HG02798 (cell line): ENCODE results near the gene WFDC5.

Experiments used
- ATAC-seq: cut with Tn5 transposase; IDR thresholded peaks from one replicate; pipeline ENCODE4 v1.9.1; 2021; ENCODE audit warnings: mild to moderate bottlenecking; ENCODE audit not compliant: unreplicated experiment, poor library complexity

Gene WFDC5

GRCh38 chr20:45117581-45117980 lies 2.6 kb upstream of the WFDC5 start:
- no peak for ATAC-seq

GRCh38 chr20:45115829-45116228 lies 855 bp upstream of the WFDC5 start:
- no peak for ATAC-seq

DNA sequence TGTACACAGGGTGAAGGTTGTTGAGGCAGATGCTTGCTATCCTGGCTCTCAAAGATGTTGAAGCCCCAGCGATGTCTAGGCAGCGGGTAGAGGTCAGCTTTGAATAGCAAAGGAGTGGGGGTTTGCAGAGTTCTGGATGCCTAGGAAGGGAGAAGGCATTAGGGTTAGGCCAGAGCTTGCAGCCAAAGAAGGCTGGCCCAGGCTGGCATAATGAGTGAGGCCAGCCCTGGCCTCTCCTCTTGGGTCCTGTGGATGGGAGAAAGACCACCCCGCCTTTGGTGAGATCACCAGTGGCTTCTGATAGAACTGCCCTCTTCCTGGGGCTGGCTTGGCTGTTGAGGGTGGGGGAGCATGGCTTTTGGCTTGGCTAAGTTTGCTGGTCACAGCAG lies 406 bp upstream of the WFDC5 start:
- no peak for ATAC-seq

DNA sequence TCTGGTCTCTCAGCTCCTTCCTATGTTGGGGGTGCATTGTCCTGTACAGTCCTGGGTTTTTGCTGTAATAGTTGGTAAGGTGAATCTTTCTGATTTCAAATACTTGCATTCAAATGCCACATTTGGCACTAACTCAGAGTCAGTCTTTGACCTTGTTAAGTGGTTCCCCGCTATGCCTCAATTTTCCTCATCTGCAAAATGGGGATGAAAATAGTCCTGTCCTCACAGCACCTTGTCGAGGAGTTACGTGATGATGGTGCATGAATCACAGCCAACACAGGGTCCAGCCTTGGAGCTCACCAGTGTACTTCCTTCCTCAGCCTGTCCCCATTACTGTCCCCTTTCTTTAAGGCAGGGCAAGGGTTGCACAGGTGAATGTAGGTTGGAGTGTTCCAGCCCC lies 1.1 kb downstream of the WFDC5 start:
- ATAC-seq: no peak

DNA sequence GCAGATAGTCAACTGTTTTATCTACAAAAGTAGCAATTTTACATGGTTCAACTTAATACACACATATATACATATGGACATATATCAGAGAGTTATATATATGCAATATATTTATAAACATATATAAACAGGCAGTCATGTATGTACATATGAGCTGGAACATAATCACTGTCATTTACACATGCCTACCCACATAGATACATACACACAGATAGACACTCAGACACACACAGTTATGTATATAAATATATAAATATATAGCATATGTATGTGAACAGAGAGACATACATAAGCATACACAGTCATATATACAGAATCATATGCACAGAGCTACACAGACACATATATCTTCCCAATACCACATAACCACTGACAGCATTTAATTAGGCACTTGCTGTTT lies 2.2 kb downstream of the WFDC5 start:
- no peak for ATAC-seq

GRCh38 chr20:45111799-45112471 lies 3.0 kb downstream of the WFDC5 start:
- ATAC-seq: no peak

DNA sequence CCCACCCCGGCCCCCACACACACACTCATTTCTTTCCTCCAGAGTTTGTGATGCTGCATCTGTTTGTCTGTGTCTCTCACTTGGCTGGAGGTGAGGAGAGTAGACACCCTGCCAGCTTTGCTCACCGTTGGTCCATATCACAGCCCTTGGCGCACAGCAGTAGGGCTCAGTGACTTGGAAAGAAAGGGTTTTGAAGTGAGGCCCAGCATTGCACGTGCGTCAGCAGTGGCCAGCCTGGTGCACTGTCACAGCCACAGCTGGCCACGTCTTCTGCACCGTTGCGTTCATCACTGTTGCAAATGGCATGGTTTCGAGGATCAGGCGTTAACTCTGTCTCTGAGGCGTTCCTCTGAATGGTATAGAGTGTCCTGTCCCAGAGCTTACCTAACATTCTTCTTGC lies 3.7 kb downstream of the WFDC5 start:
- ATAC-seq: no peak

DNA sequence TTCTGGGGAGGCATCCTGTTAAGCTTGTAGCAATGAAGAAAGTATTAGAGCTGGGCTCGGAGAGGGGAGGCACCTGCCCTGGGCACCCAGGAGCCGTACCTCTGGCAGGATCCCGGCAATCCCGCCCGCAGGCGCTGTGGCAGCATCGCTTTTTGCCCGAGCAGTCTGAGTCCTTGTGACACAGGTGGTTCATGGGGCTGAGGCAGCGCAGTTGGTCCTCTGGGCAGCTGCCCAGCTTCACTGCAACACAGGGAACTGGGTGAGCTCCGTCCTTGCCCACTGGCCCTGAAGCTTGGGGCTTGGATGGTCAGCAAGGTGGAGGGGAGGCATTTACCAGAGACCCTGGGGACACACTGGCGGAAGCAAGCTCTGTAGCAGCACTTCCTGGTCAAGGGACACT lies 4.7 kb downstream of the WFDC5 start:
- no peak for ATAC-seq

DNA sequence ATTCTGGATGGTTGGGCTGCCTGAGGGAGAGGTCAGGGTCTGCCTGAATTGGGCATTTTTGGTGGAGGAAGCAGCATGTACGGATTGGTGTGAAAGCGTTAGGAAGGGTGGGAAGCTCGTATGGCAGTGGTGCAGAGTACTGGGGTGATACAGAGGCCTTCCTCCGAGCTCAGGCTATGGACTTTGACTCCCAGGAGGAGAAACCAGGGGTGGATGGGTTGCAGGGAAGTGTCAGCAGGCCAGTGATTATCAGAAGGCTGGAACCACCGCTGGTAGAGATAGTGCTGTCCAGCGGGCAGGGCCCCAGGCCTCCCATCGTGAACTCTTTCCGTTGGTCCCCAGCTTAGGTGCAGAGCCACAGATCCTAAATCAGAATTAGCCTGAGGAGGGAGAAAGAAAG lies 5.3 kb downstream of the WFDC5 start:
- no peak for ATAC-seq

DNA sequence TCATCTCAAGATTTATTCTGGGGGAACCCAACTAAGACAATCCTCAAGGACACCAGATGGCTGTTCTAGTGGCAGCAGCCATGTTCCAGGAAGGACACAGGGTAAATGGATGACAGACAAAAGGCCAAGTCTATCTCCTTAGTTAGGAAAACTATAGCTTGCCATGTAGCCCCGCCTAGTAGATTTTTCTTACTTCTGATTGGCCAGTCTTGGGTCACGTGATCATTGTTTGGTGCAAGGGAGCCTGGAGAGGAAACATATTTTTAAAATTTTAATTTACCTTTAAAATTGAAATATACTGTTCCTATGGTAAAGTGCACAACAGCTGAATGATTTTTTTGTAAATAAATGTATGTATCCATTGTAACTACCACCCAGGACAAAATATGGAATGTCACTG lies 9.7 kb downstream of the WFDC5 start:
- no peak for ATAC-seq

- no peak for ATAC-seq
Measured at GRCh38 chr20:45104786-45105185, 10.2 kb downstream of the WFDC5 start.

GRCh38 chr20:45103072-45103471 lies 11.9 kb downstream of the WFDC5 start:
- ATAC-seq: no peak

DNA sequence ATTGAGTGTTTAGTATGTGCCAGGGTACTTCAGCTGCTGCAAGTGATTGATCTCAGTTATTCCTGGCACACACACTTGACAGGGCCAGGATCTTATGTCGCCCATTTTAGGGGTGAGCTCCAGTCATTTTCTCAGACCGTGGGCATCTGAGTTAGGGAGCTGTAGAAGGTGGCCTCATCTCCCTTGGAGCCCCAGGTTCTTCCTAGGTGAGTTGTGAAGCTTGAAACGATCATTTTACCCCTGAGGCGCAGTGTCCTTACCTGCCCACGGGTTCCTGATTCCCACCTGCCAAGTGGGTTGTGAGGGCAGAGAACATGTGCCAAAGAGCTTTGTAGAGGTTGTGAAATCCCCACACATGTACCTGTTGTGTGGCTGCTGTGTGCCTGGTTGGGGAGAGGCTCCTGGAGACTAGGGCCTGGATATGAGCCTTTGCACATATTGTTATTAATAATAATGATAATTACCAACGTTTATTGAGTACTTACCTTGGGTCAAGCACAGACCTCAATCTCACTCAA lies 13.6 kb downstream of the WFDC5 start:
- ATAC-seq: no peak

- ATAC-seq: no peak
Measured at GRCh38 chr20:45100563-45101245, 14.3 kb downstream of the WFDC5 start, which contains the start of gene KCNS1. Gene KCNS1, minus strand, starts transcription at chr20:45101127. Its CDS starts 1,891 bp downstream, at chr20:45099236.

DNA sequence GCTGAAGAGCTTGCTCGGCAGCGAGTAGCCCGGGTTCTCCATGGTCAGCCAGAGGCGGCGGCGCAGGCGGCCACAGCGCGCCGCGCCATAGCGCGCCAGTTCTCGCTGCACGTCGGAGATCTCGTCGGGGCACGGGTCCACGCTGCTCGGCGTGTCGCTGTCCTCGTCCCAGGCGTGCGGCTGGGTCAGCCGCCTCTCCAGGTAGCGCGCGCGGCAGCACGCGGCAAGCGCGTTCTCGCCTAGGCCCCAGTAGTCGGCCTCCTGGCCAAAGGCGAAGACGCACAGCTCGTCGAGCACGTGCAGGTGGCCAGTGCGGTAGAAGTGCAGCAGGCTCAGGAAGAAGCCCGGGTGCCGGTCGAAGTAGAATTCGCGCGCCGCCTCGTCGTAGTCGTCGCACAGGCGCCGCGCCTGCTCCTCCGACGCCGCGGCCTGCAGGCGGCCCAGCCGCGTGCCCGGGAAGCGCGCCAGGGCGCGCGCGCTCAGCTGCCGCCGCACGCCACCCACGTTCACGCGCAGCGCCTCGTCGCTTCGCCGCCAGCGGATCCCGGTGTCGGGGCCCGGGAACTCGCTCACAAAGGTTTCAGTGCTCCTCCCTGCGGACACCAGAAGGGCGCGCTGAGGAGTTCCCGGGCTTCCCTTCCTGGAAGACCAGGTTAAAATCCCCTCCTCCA lies 16.7 kb downstream of the WFDC5 start:
- no peak for ATAC-seq

GRCh38 chr20:45097485-45098102 lies 17.4 kb downstream of the WFDC5 start:
- no peak for ATAC-seq

- ATAC-seq: no peak
Measured at GRCh38 chr20:45096781-45097180, 18.2 kb downstream of the WFDC5 start.

DNA sequence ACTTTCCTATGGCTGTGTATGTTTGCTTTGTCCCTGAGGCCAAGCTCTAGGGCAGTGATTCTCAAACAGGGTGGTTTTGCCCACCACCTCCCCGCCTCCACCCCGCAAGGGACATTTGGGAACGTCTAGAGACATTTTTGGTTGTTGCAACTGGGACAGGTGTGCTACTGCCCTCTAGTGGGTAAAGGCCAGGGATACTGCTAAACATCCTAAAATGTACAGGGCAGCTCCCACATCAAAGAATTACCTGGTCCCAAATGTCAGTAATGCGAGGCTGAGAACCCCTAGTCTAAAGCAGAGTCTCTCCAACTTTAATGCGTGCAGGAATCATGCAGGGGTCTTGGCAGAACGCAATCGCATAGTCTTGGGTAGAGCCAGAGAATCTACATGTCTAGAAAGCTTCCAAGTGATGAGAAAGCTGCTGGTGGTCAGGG lies 19.2 kb downstream of the WFDC5 start:
- ATAC-seq: no peak

DNA sequence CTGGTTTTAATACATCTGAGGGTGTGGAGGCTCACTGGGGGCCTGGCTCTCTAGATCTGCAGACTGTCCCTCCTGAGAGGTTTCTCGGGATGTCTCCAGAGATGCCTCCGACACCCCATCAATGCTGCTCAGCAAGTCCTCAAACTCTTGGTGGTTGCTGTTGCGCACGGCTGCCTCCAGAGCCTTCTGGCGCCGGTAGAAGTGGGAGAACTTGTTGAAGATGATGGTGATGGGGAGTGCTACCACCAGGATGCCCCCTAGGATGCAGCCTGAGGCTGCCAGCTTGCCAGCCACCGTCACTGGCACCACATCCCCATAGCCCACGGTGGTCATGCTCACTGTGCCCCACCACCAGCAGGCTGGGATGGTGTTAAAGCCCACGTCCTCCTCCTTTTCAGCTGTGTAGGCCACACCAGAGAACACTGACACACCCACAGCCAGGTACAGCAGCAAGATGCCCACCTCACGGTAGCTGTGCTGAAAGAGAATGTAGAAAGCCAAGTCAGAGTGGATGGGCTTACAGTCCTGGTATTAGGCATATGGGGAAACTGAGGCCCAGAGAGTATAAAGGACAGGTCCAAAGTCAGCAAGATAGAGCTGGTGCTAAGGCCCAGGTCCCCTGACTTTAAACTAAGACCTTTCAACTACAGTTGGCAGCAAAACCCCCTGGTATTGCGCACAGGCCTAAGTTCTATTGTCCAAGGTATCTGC lies 20.0 kb downstream of the WFDC5 start:
- ATAC-seq: no peak

GRCh38 chr20:45094201-45094600 lies 20.8 kb downstream of the WFDC5 start:
- no peak for ATAC-seq
